Suprapubic skin (tissue), 3 donors: ENCODE results near the gene UGT1A8.

Experiments used
- CTCF ChIP-seq, 2 donors: fragments of 200-600 bp in 1 of 2; fragments of 450-650 bp in 1 of 2; sonication (generic) in 1 of 2; IDR thresholded peaks; one replicate each; pipeline ENCODE4 v1.5.1; 2016 to 2019; ENCODE audit warnings: antibody characterized with exemption in 2 of 2, mild to moderate bottlenecking in 1 of 2, moderate library complexity in 1 of 2
- EP300 ChIP-seq: sonication (generic); formaldehyde crosslinking; IDR thresholded peaks from one replicate; pipeline ENCODE4 v1.6.1; 2017; ENCODE audit warnings: antibody characterized with exemption
- POLR2A ChIP-seq, 2 donors: fragments of 450-650 bp; IDR thresholded peaks; one replicate each; pipeline ENCODE4 v1.6.1; 2017; ENCODE audit warnings: antibody characterized with exemption in 2 of 2, mild to moderate bottlenecking in 2 of 2, moderate library complexity in 2 of 2

GRCh38 chr2:233702238-233702637, 84.8 kb downstream of the UGT1A8 start:
- TF ChIP-seq CTCF (IDR thresholded peaks at IDR 0.05) = no peak
- TF ChIP-seq POLR2A (IDR thresholded peaks at IDR 0.05) = no peak
- TF ChIP-seq EP300 = no peak
